Measurements from ENCODE around the gene MYB.

The MYB gene

GRCh38 chr6:135254471-135254870 is 73.4 kb downstream of the MYB start:
- TF ChIP-seq CTCF (IDR thresholded peaks at IDR 0.05; ENCODE audit: low read depth, low read length) = no peak
- no peak for DNase-seq (ENCODE audit: low read depth in 2 of 2)

GRCh38 chr6:135256866-135257265 is 75.8 kb downstream of the MYB start:
- no peak overlapping the region for H3K4me3 ChIP-seq (replicated peaks in 1 of 2; ENCODE audit: low read depth in 2 of 2, low read length in 2 of 2)
- no peak for DNase-seq (ENCODE audit: low read depth in 2 of 2)
- no peak for TF ChIP-seq CTCF (IDR thresholded peaks at IDR 0.05; ENCODE audit: low read depth, low read length)

More at GRCh38 chr6:135254471-135254870, 73.4 kb downstream of the MYB start:
- no peak overlapping the region for H3K4me3 ChIP-seq (replicated peaks in 1 of 2; ENCODE audit: low read depth in 2 of 2, low read length in 2 of 2)

GRCh38 chr6:135257631-135258405 is 76.7 kb downstream of the MYB start:
- peak in 1 of 2 donors; percentile 13 for DNase-seq (ENCODE audit: low read depth in 2 of 2)
- H3K4me3 ChIP-seq (replicated peaks in 1 of 2; ENCODE audit: low read depth in 2 of 2, low read length in 2 of 2) = no peak overlapping the region
- TF ChIP-seq CTCF (IDR thresholded peaks at IDR 0.05; ENCODE audit: low read depth, low read length) = no peak

DNA sequence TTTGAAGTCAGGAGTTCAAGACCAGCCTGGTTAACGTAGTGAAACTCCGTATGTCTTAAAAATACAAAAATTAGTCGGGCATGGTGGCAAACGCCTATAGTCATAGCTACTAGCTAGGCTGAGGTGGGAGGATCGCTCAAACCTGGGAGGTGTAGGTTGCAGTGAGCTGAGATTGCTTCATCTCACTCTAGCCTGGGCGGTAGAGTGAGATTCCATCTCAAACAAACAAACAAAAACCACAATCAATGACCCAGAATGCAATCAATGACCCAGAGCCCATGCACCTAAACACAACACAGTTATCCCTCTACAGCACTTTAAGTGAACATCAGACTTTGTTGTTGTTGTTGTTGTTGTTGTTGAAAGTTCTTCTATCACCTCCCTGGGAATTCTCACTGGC is 77.9 kb downstream of the MYB start:
- TF ChIP-seq CTCF (IDR thresholded peaks at IDR 0.05; ENCODE audit: low read depth, low read length) = no peak
- no peak for DNase-seq (ENCODE audit: low read depth in 2 of 2)

DNA sequence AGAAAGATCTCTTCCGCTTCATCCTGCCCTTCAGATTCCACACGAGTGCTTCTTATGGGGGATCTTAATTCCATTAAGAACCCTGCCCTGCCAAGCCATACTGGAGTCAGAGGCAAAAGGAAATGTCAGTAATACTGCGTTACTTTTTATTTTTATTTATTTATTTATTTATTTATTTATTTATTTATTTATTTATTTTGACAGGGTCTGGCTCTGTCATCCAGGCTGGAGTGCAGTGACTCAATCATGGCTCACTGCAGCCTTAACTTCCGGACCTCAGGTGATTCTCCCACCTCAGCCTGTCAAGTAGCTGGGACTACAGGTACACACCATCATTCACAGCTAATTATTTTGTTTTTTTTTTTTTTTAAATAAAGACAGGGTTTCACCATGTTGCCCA is 79.5 kb downstream of the MYB start:
- no peak overlapping the region for H3K4me3 ChIP-seq (replicated peaks in 1 of 2; ENCODE audit: low read depth in 2 of 2, low read length in 2 of 2)
- TF ChIP-seq CTCF (IDR thresholded peaks at IDR 0.05; ENCODE audit: low read depth, low read length) = no peak
- no peak for DNase-seq (ENCODE audit: low read depth in 2 of 2)

More for the DNA sequence above, 77.9 kb downstream of the MYB start:
- H3K4me3 ChIP-seq (replicated peaks in 1 of 2; ENCODE audit: low read depth in 2 of 2, low read length in 2 of 2) = no peak overlapping the region

GRCh38 chr6:135261872-135262725 is 81.0 kb downstream of the MYB start:
- no peak for TF ChIP-seq CTCF (IDR thresholded peaks at IDR 0.05; ENCODE audit: low read depth, low read length)
- H3K4me3 ChIP-seq (replicated peaks in 1 of 2; ENCODE audit: low read depth in 2 of 2, low read length in 2 of 2) = no peak overlapping the region
- peak; percentile 25 to 27 for DNase-seq (ENCODE audit: low read depth in 2 of 2)

Measured in cardiac fibroblast (primary cell).